Kidney (tissue), 14 donors: ENCODE measurements around the gene TMEM182. TPM values are rescaled to one million over a fixed set of nuclear protein-coding genes. Genes with fewer than 3 reads are reported as not detected.
A peak's percentile ranks its signal among the peaks of the same experiment; 100 is the strongest.

Source experiments
- DNase-seq, 5 donors: peaks; one replicate each; pipeline ENCODE4 v3.0.0-alpha.2; 2013 to 2020
- FAIRE-seq: peaks from 2 replicates; lab custom pipeline; 2012; peaks lifted over from hg19 to GRCh38; lab: Jason Lieb, UNC
- H3K27ac ChIP-seq, 2 donors: one replicate each; pipeline ENCODE4 v1.7.0; 2013; ENCODE audit warnings: low read depth in 2 of 2, low read length in 2 of 2, inconsistent platforms in 1 of 2
- H3K27me3 ChIP-seq: one replicate; pipeline ENCODE4 v1.7.1; 2013; ENCODE audit warnings: low read length, inconsistent platforms; ENCODE audit not compliant: control insufficient read depth, insufficient read depth
- H3K36me3 ChIP-seq, 3 donors: one replicate each; pipeline versions ENCODE4 v1.7.0 to v1.7.1; 2013; ENCODE audit warnings: low read length in 3 of 3, control low read depth in 1 of 3, inconsistent platforms in 1 of 3; ENCODE audit not compliant: insufficient read depth in 3 of 3, control insufficient read depth in 2 of 3
- H3K4me1 ChIP-seq, 3 donors: one replicate each; pipeline versions ENCODE4 v1.7.0 to v1.7.1; 2013; ENCODE audit warnings: low read length in 3 of 3, inconsistent platforms in 1 of 3, low read depth in 1 of 3; ENCODE audit not compliant: control insufficient read depth in 2 of 3, insufficient read depth in 2 of 3
- H3K4me3 ChIP-seq, 3 donors: one replicate each; pipeline versions ENCODE4 v1.7.0 to v1.8.1; 2013; ENCODE audit warnings: low read length in 3 of 3, control low read depth in 1 of 3, inconsistent platforms in 1 of 3
- H3K9ac ChIP-seq, 3 donors: one replicate each; pipeline versions ENCODE4 v1.7.0 to v1.7.1; 2013; ENCODE audit warnings: low read length in 3 of 3, control low read depth in 1 of 3, inconsistent platforms in 1 of 3
- H3K9me3 ChIP-seq, 3 donors: one replicate each; pipeline versions ENCODE4 v1.7.0 to v1.7.1; 2013; ENCODE audit warnings: low read length in 3 of 3, control low read depth in 1 of 3, inconsistent platforms in 1 of 3; ENCODE audit not compliant: control insufficient read depth in 2 of 3, insufficient read depth in 1 of 3
- CTCF ChIP-seq: IDR thresholded peaks from 3 replicates; pipeline ENCODE4 v1.5.1; 2012; ENCODE audit warnings: mild to moderate bottlenecking, moderate library complexity, borderline replicate concordance; ENCODE audit not compliant: insufficient read depth; ENCODE audit errors: extremely low read depth
- intact Hi-C: fragments of 100-400 bp; cut with DNase I; formaldehyde crosslinking; loops from one replicate; pipeline ENCODE4 v1.11.1; 2022
- polyA plus RNA-seq: library from polyadenylated mRNA; stranded (reverse); fragments of 350-450 nt; fragmentation: Illumina TruSeq; extraction: RNeasy Lipid Tissue Mini Kit (QIAGEN cat#74804); gene quantifications from one replicate; pipeline ENCODE4 v1.2.3, GENCODE V29; 2014; ENCODE audit warnings: low read depth, low replicate concordance; ENCODE audit not compliant: insufficient read depth
- total RNA-seq: library from RNA; stranded (reverse); fragmentation: NEBNext Ultra II Directional; extraction: Animal tissue kit (Norgen Biotek cat#: 25700); gene quantifications from one replicate; pipeline ENCODE4 v1.2.1, GENCODE V29; 2021
- donor health status: control.
- donor health status: control.
- donor health status: control.
- donor health status: control.
- donor health status: control.
- donor health status: DM: yes; HTN: yes; CAD: no.
- donor health status: Normal renal cell carcinoma (clear cell type).

The TMEM182 gene
- total and polyA plus RNA-seq, 2 donors from 2014 or later = 4.2 to 6.5 TPM

- H3K4me3 ChIP-seq = peak overlapping the region; percentile 92 to 100 (median 93)
- peaks cover 0 to 5% (median 5%) of the 10 kb centered on the region in 3 donors for H3K36me3 ChIP-seq
- no peak for TF ChIP-seq CTCF
- peak in 4 of 5 donors; percentile 41 to 54 (median 50) for DNase-seq
- intact Hi-C loops = no loop called here
- H3K9me3 ChIP-seq = no peaks in the 10 kb centered on the region
- H3K9ac ChIP-seq = peak overlapping the region in 2 of 3 donors; percentile 77 to 99
- peaks cover 0 to 7% (median 6%) of the 10 kb centered on the region in 3 donors for H3K4me1 ChIP-seq
- FAIRE-seq = no peak
- peak overlapping the region in 1 of 2 donors; percentile 75 for H3K27ac ChIP-seq
- no peaks in the 10 kb centered on the region for H3K27me3 ChIP-seq
Measured at GRCh38 chr2:102735416-102736109, 26.3 kb upstream of the TMEM182 start.

DNA sequence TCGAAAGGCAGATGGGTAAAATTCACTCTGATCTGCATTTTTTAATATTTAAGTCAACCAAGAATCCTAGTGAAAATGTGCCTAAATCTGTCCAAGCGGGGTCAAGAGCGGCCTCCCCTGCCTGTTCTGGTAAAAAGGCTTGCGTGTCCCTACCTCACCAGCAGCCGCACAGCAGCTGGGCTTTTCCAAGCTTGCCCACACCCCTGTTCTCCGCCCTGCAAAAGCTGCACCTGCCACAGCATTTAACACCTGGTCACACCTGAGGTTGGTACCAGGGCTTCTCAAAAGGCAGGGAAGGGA is 25.8 kb upstream of the TMEM182 start:
- Histone ChIP-seq H3K27me3 (no peaks in the 10 kb centered on the region), H3K9ac (peak overlapping the region; percentile 76 to 99 (median 77)), H3K36me3 (peaks cover 0 to 5% (median 5%) of the 10 kb centered on the region in 3 donors), H3K9me3 (no peaks in the 10 kb centered on the region), H3K27ac (peak overlapping the region; percentile 75 to 82), H3K4me3 (peak overlapping the region; percentile 92 to 100 (median 93)), H3K4me1 (peaks cover 0 to 7% (median 6%) of the 10 kb centered on the region in 3 donors)
- TF ChIP-seq CTCF = no peak
- intact Hi-C loops = no loop called here
- FAIRE-seq (no peak), DNase-seq (peak in 1 of 5 donors; percentile 69)

GRCh38 chr2:102736410-102737409 is 25.1 kb upstream of the TMEM182 start:
- Histone ChIP-seq H3K9me3 (no peaks in the 10 kb centered on the region), H3K36me3 (peaks cover 0 to 3% (median 2%) of the 10 kb centered on the region in 3 donors), H3K27ac (peak overlapping the region; percentile 75 to 82), H3K4me1 (peaks cover 0 to 7% (median 6%) of the 10 kb centered on the region in 3 donors), H3K9ac (peak overlapping the region; percentile 76 to 99 (median 77)), H3K27me3 (no peaks in the 10 kb centered on the region), H3K4me3 (peak overlapping the region; percentile 92 to 100 (median 93))
- peak; percentile 86 to 93 (median 92) for DNase-seq
- intact Hi-C loops = no loop called here
- TF ChIP-seq CTCF = no peak
- no peak for FAIRE-seq
